HCT116 (cell line): Measurements from ENCODE around the gene TEX54. TPM values are rescaled to one million over a fixed set of nuclear protein-coding genes. Genes with fewer than 3 reads are reported as not detected.

Experiments
- ATAC-seq: fragments of 200-7000 bp; cut with Tn5 transposase; 2 replicates; pipeline ENCODE4 v1.9.1; 2020; ENCODE audit warnings: mild to moderate bottlenecking, moderate library complexity
- BruUV-seq: library from RNA; stranded (reverse); fragments of 400-500 nt; replicated peaks from 2 replicates; lab custom pipeline; 2021; lab: Mats Ljungman, UMichigan
- CTCF ChIA-PET: fragments of 300-600 bp; sonication (Branson Sonifier 250); formaldehyde crosslinking; loops from one replicate; lab custom pipeline; 2021; ENCODE audit warnings: antibody characterized with exemption; lab: Charles Lee
- POLR2A ChIA-PET: fragments of 300-600, 350-600 bp; sonication (Branson Sonifier 250); formaldehyde crosslinking; loops from one replicate; lab custom pipeline; 2021; ENCODE audit warnings: antibody characterized with exemption; lab: Charles Lee
- RAD21 ChIA-PET, 2 experiments: fragments of 300-600 bp; sonication (Branson Sonifier 250); formaldehyde crosslinking; loops; one replicate each; lab custom pipeline; 2023; ENCODE audit warnings: low total read pairs in 2 of 2; ENCODE audit not compliant: uncharacterized antibody in 2 of 2, unreplicated experiment in 2 of 2, low non-redundant PET in 1 of 2; lab: Charles Lee
- DNase-seq: peaks from one replicate; pipeline ENCODE4 v3.0.0-alpha.2; 2010; ENCODE audit warnings: low read depth, low spot score
- H2AFZ ChIP-seq: fragments of 200-600 bp; shearing (Covaris generic), sonication (generic); 2 replicates; pipeline ENCODE4 v1.6.1; 2017; ENCODE audit warnings: low read depth, mixed run types, mixed read lengths, antibody characterized with exemption, low read length; ENCODE audit not compliant: poor library complexity, severe bottlenecking
- H3K27ac ChIP-seq: 2 replicates; pipeline ENCODE4 v1.5.1; 2012; ENCODE audit warnings: low read depth, low read length
- H3K27me3 ChIP-seq: fragments of 200-600 bp; sonication (generic); 2 replicates; pipeline ENCODE4 v1.6.1; 2016; ENCODE audit warnings: mixed run types, low read length, mixed read lengths; ENCODE audit not compliant: insufficient read depth
- H3K36me3 ChIP-seq, 2 experiments: fragments of 200-500 bp in 1 of 2; fragments of 200-600 bp in 1 of 2; sonication (Bioruptor generic) in 1 of 2; sonication (generic) in 1 of 2; 2 replicates each; pipeline versions ENCODE4 v1.5.1 to v1.6.1; 2014 to 2016; ENCODE audit warnings: low read length in 2 of 2, inconsistent platforms in 1 of 2, mixed read lengths in 1 of 2, mixed run types in 1 of 2; ENCODE audit not compliant: insufficient read depth in 2 of 2, control insufficient read depth in 1 of 2
- H3K4me1 ChIP-seq, 2 experiments: fragments of 200-600 bp in 1 of 2; sonication (generic) in 1 of 2; 2 replicates each; pipeline versions ENCODE4 v1.5.1 to v1.6.1; 2012 to 2017; ENCODE audit warnings: low read length in 2 of 2, inconsistent platforms in 1 of 2, mild to moderate bottlenecking in 1 of 2, mixed read lengths in 1 of 2, mixed run types in 1 of 2, moderate library complexity in 1 of 2; ENCODE audit not compliant: insufficient read depth in 2 of 2, control insufficient read depth in 1 of 2
- H3K4me2 ChIP-seq: fragments of 200-600 bp; sonication (generic); 2 replicates; pipeline ENCODE4 v1.6.1; 2017; ENCODE audit warnings: mixed run types, low read length, mixed read lengths
- H3K4me3 ChIP-seq, 2 experiments: fragments of 200-600 bp in 1 of 2; sonication (generic) in 1 of 2; replicated peaks in 1 of 2; 2 replicates each; pipeline ENCODE4 v1.5.1; 2011 to 2016; ENCODE audit warnings: low read length in 2 of 2, control low read depth in 1 of 2, low read depth in 1 of 2, mild to moderate bottlenecking in 1 of 2, mixed read lengths in 1 of 2, mixed run types in 1 of 2
- H3K79me2 ChIP-seq: fragments of 200-600 bp; sonication (generic); 2 replicates; pipeline ENCODE4 v1.6.1; 2017; ENCODE audit warnings: mild to moderate bottlenecking, mixed run types, low read length, moderate library complexity, mixed read lengths; ENCODE audit not compliant: insufficient read depth
- H3K9ac ChIP-seq: fragments of 200-600 bp; sonication (generic); 2 replicates; pipeline ENCODE4 v1.6.1; 2016; ENCODE audit warnings: low read length, mixed read lengths
- H3K9me2 ChIP-seq: fragments of 200-600 bp; sonication (generic), shearing (Covaris generic); 2 replicates; pipeline ENCODE4 v1.6.1; 2017; ENCODE audit warnings: mixed run types, mild to moderate bottlenecking, moderate library complexity; ENCODE audit not compliant: insufficient read depth
- H3K9me3 ChIP-seq, 2 experiments: fragments of 200-500 bp in 1 of 2; fragments of 200-600 bp in 1 of 2; sonication (Bioruptor generic) in 1 of 2; sonication (generic) in 1 of 2; 2 replicates each; pipeline ENCODE4 v1.6.1; 2014 to 2017; ENCODE audit warnings: low read length in 2 of 2, mixed read lengths in 2 of 2, inconsistent platforms in 1 of 2, low read depth in 1 of 2, mild to moderate bottlenecking in 1 of 2, mixed run types in 1 of 2, moderate library complexity in 1 of 2; ENCODE audit not compliant: control insufficient read depth in 1 of 2, insufficient read depth in 1 of 2
- H4K20me1 ChIP-seq: fragments of 200-600 bp; sonication (generic), shearing (Covaris generic); 2 replicates; pipeline ENCODE4 v1.6.1; 2017; ENCODE audit warnings: mixed run types, mild to moderate bottlenecking, moderate library complexity; ENCODE audit not compliant: insufficient read depth
- ATF3 ChIP-seq: IDR thresholded peaks from 2 replicates; pipeline ENCODE4 v1.6.1; 2012
- EGR1 ChIP-seq: IDR thresholded peaks from 2 replicates; pipeline ENCODE4 v1.6.1; 2012; ENCODE audit warnings: low read depth
- EZH2 ChIP-seq: fragments of 200-600 bp; sonication (generic); IDR thresholded peaks from 2 replicates; pipeline ENCODE4 v1.6.1; 2017; ENCODE audit warnings: antibody characterized with exemption, mixed run types
- EZH2phosphoT487 ChIP-seq: fragments of 200-600 bp; IDR thresholded peaks from 2 replicates; pipeline ENCODE4 v1.6.1; 2018; ENCODE audit warnings: antibody characterized with exemption, borderline replicate concordance
- FOSL1 ChIP-seq: IDR thresholded peaks from 2 replicates; pipeline ENCODE4 v1.6.1; 2012; ENCODE audit warnings: low read depth
- JUND ChIP-seq: IDR thresholded peaks from 2 replicates; pipeline ENCODE4 v1.6.1; 2012
- POLR2A ChIP-seq: IDR thresholded peaks from 2 replicates; pipeline ENCODE4 v1.7.0; 2011; ENCODE audit warnings: borderline replicate concordance; ENCODE audit not compliant: insufficient read depth, insufficient read length; ENCODE audit errors: extremely low read depth
- POLR2AphosphoS5 ChIP-seq: IDR thresholded peaks from 2 replicates; pipeline ENCODE4 v1.6.1; 2011; ENCODE audit warnings: mild to moderate bottlenecking, low read depth, low read length, moderate library complexity
- SIN3A ChIP-seq: IDR thresholded peaks from 2 replicates; pipeline ENCODE4 v1.6.1; 2012; ENCODE audit warnings: low read depth
- SP1 ChIP-seq: IDR thresholded peaks from 2 replicates; pipeline ENCODE4 v1.6.1; 2012; ENCODE audit warnings: low read depth
- YY1 ChIP-seq: IDR thresholded peaks from 2 replicates; pipeline ENCODE4 v1.6.1; 2011; ENCODE audit warnings: low read length, low read depth, moderate library complexity, mild to moderate bottlenecking; ENCODE audit not compliant: insufficient replicate concordance; ENCODE audit errors: extremely low read depth
- ZBTB33 ChIP-seq: IDR thresholded peaks from 2 replicates; pipeline ENCODE4 v1.6.1; 2011; ENCODE audit warnings: mild to moderate bottlenecking, low read length, moderate library complexity; ENCODE audit not compliant: insufficient replicate concordance; ENCODE audit errors: extremely low read depth
- ZFX ChIP-seq: fragments of 450-650 bp; IDR thresholded peaks from 2 replicates; pipeline ENCODE4 v1.6.1; 2017
- intact Hi-C: fragments of 100-400 bp; cut with micrococcal nuclease; formaldehyde crosslinking; loops from 2 replicates; pipeline ENCODE4 v1.10.0; 2022
- total RNA-seq: library from RNA; stranded (reverse); gene quantifications from one replicate; pipeline ENCODE4 v1.2.1, GENCODE V29; 2021; ENCODE audit not compliant: unreplicated experiment

The TEX54 gene
- total RNA-seq, 1 experiment from 2014 or later: not detected

- intact Hi-C loops: no loop called here
These were observed 20.8 kb upstream of the TEX54 start for GRCh38 chr11:62853279-62853965.

More at GRCh38 chr11:62853279-62853965, 20.8 kb upstream of the TEX54 start:
- Histone ChIP-seq H3K36me3 (peaks cover 31 to 38% of the 10 kb centered on the region in 2 experiments), H2AFZ (no peak overlapping the region), H3K4me2 (peak overlapping the region; percentile 87), H3K9me3 (no peaks in the 10 kb centered on the region), H3K9me2 (no peaks in the 10 kb centered on the region), H3K4me3 (peak overlapping the region; percentile 74 to 83), H3K4me1 (peaks cover 45 to 77% of the 10 kb centered on the region in 2 experiments), H4K20me1 (peaks cover 33% of the 10 kb centered on the region), H3K27me3 (no peaks in the 10 kb centered on the region), H3K79me2 (peaks cover 63% of the 10 kb centered on the region), H3K27ac (peak overlapping the region; percentile 85), H3K9ac (peak overlapping the region; percentile 94)
- ChIA-PET RAD21 (no interaction called here), CTCF (no interaction called here), POLR2A (interaction anchor here (0.7 to 9.9 kb wide), 8 partner anchors 8 to 100 kb away, joined by 3 to 343 read pairs (median 4); partner anchors contain the start of genes SLC3A2, WDR74 and ZBTB3)
- ATAC-seq (no peak), DNase-seq (no peak)
- TF ChIP-seq SIN3A (no peak), EZH2 (no peak), ZFX (no peak), EGR1 (no peak), ZBTB33 (no peak), ATF3 (no peak), JUND (no peak), FOSL1 (no peak), SP1 (no peak), POLR2AphosphoS5 (no peak), POLR2A (no peak), YY1 (no peak), EZH2phosphoT487 (no peak)
- no TSS peak for BruUV-seq
